Occipital lobe (tissue), 2 donors: ENCODE measurements around the gene RMI2. TPM values are rescaled to one million over a fixed set of nuclear protein-coding genes. Genes with fewer than 3 reads are reported as not detected.

Experiments used
- DNase-seq: peaks from one replicate; lab custom pipeline; 2025; lab: John Stamatoyannopoulos, UW
- total RNA-seq: library from RNA; depleted of rRNA; stranded (reverse); fragments of >200 nt; gene quantifications from one replicate; pipeline ENCODE4 v1.2.3, GENCODE V29; 2014

RMI2 gene
- total RNA-seq, 1 donor from 2014 or later, result 4.1 TPM

DNA sequence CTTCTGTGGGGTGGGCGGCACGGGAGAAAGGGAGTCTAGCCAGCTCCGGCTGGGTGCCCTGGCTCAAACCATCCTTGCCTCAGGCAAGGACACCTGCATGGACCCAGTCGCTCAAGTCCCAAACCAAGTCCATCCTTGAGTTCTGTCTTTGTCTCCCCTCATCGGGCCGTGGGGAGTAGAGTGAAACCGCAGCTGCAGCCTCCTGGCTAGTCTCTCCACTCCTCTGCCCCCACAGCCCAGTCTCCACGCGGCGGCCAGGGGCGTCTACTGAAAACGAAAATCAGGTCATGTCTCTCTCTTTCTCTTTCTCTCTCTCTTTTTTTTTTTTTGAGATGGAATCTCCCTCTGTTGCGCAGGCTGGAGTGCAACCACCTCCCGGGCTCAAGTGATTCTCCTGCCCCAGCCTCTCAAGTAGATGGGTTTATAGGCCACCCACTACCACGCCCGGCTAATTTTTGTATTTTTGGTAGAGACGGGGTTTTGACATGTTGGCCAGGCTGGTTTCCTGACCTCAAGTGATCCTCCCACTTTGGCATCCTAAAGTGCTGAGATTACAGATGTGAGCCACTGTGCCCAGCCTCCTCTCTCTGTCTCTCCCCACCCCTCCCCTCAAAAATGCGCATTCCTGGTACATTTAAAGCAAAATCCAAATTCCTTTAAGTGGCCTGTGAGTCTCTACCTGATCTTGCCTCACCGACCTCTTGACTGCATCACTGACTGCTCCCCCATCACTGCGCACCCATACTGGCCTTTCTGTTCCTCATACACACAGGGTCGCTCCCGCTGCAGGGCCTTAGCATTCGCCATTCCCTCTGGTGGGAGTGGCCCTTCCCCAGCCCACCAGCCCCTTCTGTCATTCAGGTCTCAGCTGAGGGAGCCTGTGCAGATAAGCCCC is 17.7 kb upstream of the RMI2 start:
- DNase-seq, result no peak

DNA sequence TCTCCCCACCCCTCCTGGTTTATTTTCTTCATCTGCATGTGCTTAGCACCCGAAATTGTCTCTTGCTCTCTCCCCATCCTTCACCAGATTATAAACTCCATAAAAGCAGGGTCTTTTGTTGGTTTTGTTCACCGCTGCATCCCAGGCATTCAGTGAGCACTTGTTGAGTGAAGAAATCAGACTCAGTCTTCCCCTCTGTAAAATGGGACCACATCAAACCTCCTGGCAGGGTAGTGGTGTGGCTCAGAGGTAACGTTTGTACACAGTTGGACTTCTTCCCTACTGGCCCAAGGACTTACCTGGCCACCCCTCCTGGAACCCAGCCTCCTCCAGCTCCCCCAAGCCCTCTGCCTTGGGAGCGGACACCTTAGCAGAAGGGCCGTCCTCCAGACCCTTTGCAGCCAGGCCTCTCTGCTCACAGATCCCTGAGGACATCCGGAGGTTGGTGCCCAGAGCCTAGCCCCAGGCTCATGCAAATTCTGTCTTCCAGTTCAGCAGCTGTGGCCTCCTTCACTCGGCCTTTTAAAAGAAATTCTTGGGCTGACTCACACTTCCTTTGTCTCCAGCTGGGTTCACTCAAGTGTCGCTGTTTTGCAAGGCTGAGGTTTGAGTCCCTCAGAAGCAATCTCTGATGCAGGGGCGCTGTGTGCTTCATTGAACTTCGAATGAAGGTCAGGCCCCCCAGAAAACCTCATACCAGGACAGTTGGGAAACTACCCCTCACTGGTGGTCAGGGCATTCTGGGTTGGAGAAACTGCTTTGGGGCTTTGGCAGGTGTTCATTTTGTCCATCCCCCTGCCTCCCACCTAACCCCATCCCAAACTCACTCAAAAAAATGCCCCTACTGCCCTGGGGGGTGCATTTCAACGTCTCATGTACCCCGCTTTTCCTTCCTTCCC is 16.8 kb upstream of the RMI2 start:
- DNase-seq, result no peak

DNA sequence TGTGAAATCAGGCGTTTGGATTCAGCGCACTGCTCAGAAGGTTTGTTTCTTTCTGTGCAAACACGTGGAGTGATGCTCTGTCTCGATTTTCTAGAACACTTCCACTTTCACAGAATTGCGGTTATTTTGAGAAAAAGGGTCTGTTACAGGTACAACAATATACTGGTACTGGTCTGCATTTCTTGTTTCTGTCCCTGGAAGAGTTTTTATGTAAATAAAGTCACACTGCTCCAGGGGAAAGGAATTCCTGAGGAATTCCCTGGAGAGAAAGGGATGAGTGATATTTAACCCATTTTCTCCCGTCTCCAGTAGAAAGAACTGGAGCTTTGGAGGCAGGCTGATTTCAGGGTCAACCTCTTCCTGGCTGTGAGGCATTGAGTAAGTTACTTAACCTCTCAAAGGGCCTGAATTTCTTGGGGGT is 16.2 kb upstream of the RMI2 start:
- no peak for DNase-seq

DNA sequence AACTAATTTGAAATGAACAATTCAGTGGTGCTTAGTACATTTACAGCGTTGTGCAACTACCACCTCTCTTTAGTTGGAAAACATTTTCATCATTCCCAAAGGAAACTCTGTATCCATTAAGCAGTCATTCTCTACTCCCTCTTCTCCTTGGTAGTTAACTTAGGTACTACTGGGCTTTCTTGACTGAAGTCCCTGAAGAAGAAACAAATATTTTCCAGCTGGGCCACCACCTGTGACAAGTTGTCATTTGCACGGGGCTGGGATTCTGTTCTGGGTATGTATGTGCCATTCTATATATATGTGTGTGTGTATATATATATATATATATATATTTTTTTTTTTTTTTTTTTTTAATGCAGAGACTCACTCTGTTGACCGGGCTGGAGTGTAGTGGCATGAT is 15.4 kb upstream of the RMI2 start:
- DNase-seq, result no peak

DNA sequence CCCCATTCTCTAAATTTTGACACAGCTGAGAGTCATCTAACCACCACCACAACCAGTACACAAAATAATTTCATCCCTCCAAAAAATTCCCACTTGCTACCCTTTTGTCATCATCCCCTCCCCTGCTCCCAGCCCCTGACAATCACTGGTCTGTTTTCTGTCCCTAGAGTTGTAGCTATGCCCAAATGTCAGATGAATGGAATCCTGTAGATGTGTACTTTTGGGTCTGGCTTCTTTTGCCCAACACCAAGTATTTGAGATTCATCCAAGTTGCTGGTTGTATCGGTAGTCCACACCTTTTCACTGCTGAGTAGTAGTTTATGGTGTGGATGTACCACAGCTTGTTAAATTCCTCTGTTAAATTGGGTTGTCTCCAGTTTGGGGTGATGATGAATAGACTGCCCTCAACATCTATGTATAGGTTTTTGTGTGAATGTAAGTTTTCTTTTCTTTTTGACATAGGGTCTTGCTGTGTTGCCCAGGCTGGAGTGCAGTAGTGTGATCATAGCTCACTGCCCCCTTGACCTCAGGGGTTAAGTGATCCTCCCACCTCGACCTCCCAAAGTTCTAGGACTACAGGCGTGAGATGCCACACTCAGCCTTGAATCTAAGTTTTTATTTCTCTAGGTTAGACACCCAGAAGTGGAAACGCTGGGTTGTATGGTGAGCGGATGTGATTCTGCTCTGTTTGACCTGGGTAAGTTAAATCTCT is 14.6 kb upstream of the RMI2 start:
- no peak for DNase-seq

DNA sequence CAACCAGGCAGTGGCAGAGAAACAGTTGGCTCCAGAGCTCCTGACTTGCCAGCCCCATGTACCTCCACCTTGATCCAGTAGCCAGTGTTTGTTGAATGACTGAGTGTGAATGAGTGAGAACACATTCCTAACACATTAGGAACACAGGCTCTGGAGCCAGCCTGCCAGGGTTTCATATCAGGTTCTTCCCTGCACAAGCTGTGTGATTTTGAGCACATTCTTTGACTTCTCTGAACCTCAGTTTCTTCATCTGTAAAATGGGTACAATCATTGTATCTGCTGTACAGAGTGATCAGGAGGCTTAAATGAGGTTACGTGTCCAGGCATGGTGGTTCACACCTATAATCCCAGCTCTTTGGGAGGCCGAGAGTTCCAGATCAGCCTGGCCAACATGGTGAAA is 13.3 kb upstream of the RMI2 start:
- no peak for DNase-seq

DNA sequence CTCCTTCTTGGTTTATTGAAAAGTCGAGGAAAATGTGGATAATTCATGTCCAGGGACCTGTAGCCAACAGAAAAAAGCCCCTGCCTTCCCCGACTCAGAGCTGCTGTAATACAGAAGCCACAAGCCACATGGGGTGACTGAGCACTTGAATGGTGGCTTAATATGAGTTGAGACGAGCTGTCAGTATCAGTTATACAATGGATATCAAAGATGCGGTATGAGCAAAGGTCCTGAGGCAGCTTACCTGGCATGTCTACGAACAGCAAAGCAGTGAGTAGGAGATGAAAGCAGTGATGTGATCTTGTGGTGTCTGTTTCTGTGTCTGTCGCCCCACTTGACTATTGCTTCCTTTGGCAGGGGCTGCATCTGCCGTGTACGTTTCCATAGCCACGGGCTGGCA is 12.2 kb upstream of the RMI2 start:
- DNase-seq, result no peak

DNA sequence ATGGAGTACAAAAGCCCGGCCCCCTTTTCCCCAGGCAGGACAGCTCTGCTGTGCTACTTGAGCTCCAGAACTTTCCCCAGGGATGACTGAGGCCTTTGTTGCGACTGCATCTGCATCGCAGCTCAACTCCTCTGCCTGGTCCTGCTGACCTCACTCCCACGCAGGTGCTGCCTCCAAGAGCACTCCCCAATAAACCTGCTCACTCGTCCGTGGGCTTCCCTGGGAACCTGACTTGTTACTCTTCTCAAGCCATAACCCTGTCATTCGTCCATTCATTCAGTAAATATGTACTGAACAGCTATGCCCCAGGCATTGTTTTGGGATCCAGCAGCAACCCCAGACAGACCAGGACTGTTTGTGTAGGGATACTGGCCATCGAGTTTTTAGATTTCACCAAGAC is 11.6 kb upstream of the RMI2 start:
- no peak for DNase-seq

DNA sequence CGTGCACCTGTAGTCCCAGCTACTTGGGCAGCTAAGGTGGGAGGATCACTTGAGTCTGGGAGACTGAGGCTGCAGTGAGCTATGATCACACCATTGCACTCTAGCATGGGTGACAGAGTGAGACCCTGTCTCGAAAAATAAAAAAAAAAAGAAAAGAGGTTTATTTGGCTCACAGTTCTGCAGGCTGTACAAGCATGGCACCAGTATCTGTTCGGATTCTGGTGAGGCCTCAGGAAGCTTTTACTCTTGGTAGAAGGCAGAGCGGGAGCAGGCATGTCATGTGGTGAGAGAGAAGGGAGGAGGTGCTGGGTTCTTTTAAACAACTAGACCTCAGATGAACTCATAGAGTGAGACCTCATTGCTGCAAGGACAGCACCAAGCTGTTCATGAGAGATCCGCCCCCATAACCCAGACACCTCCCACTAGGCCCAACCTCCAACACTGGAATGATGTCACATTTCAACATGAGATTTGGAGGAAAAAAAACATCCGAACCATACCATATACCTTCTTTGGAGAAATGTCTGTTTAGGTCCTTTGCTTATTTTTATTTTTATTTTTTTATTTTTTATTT is 10.3 kb upstream of the RMI2 start:
- no peak for DNase-seq

DNA sequence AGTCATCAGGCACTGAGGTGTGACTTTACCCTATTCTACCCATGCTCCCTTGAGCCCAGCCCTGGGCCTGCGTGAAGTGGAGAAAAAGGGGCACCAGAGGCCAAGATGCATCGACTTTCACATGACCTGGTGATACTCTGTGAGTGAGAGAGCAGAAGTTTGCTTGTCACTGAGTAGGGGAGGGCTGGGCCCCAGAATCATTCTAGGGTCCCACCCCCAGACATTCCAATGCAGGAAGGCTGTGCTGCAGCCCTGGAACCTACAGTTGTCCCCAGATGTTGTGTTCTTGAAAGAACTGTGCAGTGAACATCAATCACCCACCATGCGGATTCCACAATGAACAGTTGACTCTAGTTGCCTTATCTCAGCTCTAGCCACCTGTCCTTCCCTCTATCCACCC is 6.2 kb upstream of the RMI2 start:
- no peak for DNase-seq

DNA sequence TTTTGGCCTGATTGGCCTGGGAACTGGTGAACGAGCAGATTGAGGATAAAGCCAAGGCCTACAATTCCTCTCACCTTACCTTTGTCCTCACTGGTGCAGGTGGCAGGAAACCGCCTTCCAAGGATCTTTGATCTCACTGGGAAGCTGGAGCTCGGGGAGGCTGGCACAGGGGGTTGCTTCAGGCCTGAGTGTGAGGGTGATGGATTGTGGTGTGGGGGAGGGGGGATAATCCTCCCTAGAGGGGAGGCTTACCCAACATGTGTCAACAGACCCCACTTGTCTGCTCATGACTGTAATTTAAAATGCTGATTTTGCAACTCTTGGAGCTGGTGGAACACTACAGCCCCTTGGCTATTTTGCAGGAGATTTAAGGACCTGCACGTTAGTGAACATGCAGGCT is 4.5 kb upstream of the RMI2 start:
- no peak for DNase-seq

DNA sequence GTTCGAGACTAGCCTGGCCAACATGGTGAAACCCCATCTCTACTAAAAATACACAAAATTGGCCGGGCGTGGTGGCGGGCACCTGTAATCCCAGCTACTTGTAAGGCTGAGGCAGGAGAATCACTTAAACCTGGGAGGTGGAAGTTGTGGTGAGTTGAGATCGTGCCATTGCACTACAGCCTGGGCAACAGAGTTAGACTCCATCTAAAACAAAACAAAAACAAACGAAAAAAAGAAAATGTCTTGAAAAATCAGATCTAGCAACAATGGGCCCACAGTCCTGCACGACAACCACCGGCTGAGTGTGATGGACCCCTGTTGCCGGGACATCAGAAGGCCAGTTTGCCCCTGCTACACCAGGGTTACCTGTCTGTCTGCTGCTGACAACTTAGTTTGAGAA is 3.9 kb upstream of the RMI2 start:
- DNase-seq, result no peak

DNA sequence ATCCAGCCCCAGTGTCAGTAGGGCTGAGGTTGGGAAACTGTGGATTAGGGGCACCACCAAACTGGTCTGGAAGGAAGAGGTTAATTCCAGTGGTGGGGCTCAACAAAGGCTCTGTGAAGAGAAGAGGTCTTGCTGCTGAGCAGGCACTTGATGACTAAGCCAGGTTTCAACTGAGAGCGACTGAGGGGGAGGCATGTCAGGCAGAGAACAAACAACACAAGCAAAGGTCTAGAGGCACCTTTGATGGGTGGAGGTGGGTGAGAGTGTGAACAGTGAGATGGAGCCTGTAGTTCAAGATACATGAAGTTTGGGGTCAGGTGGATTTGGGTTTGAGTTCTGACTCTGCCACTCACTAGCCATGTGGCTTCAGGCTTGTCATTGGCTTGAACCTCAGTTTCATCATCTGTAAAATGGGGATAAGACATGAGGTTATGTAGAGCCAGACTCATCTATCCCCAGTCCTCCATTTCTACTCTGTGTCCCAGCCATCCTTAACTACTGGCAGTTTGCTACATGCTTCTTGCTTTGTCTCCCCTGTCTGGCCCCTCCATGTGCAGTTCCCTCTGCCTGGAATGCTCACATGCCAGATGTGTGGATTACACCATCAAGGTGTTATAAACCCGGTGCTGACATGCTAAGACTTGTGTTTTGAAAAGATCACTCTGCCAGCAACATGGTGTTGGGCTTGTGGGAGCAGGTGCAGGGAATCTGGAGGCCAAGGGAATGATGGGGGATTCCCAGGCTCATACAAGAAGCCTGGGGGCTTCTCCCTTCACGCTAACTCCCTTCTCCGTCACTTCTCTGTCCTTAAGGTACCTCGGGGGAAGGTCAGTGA is 3.0 kb upstream of the RMI2 start:
- no peak for DNase-seq

DNA sequence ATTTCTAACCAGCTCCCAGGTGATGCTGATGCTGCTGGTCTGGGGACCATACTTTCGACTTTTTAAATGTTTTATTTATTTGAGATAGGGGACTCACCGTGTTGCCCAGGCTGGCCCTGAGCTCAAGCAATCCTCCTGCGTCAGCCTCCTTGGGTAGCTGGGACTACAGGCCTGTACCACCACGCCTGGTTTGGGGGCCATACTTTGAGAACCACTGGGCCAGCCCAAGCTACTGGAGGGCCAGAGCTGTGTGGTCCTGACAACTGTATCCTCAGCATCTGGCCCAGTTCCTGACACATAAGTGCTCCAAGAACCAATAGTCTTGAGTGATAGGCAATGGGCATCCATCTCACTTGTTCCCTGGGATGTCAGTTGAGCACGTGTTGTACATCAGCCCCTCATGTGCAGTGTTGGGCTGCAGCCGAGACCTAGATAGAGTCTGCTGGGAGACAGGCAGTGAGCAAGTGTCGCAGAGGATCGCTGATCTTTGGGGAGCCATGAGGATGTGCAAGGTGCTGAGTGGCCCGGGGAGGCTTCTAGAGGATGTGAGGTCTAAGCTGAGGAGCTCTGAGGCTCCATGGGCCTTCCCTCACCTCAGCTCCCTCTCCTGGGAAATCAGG is 1.6 kb downstream of the RMI2 start:
- DNase-seq, result no peak

DNA sequence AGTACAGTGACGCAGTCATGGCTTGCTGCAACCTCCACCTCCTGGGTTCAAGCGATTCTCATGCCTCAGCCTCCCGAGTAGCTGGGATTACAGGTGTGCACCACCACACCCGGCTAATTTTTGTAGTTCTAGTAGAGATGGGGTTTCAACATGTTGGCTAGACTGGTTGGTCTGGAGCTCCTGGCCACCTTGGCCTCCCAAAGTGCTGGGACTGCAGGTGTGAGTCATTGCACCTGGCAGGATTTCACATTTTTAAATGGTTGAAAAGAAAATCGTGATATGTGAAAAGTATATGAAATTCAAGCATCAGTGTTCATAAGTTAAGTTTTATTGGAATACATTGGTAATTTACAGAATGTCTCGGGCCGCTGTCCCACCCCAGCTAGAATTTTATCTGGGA is 2.6 kb downstream of the RMI2 start:
- no peak for DNase-seq

DNA sequence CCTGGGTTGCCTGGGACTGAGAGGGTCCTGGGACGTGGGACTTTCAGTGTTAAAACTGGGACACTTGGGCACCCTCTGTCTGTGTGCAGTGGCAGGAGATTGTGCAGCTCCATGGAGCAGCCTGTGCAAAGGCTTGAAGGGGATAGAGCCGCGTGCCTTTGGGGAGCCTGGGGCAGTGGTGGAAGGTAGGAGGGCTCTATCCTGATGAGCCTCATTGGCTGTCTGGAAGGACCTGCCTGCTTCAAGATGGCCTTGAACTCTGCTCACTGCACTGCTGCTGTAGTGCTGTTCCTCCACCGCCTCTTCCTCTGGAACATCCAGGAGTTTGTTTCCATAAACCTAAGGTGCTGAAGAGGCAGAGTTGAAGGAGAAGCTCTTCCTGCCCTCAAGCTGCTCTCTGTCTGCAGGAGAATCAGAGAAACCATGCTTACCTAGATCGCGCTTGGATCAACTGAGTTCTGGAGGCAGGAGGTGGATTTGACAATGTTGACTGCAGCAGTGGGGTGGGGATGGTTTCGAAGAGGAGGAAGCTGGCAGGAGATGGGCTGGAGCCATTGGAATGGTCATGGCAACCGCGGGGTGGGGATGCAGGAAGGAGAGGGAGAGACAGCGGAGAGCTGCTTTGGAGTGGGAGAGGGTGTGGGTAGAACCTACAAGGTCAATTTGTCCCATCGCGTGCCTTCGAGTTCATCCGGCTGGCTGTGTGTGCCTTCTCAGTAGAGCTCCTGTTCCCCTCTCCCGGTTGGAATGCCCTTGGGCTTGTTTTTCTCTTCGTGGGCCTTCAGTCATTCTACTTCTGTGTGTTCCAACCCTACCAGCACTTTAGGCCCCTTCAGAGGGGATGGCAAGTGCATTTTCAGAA is 3.7 kb downstream of the RMI2 start:
- DNase-seq, result no peak

DNA sequence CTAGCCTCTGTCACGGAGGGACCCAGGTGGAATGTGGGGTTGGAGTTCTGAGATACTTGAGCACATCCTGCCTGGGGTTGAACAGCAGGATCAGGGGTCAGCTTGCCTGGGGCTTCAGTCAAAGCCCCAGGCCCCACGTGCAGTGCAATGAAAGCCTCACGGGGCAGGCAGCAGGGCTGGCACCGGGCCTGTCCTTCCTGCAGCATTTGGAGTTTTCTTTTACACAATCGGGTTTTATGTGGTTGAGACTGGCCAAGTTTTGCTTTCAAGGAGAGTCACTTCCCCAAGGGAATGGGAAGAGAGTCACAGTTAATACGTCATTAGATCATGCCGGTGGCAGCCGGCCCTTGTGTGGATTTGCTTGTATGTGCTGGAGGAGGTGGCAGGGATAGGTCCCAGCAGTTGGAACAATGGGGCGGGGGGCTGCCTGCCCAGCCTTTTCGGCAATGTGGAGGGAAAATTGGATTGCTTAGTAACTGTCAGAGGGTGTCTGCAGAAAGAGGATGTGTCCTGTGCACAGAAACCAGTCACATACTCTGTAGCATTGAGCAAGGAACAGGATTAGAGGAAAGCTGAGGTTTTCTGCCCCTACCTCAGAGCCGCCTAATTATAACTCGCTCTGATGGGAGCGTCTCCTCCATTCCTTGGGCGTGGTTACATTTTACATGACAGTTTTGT is 4.5 kb downstream of the RMI2 start:
- no peak for DNase-seq

DNA sequence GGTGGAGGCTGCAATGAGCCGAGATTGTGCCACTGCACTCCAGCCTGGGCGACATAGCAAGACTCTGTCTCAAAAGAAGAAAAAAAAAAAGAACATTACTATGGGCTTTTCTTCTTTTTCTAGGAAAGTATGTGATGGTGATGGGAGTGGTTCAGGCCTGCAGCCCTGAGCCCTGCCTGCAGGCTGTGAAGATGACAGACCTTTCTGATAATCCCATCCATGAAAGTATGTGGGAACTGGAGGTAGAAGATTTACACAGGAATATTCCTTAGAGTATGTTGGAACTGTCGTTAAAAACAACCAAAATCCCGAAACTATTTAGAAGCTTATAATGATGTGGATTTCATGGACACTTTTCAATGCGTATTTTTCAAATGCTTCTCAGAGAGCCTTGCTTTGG is 5.3 kb downstream of the RMI2 start:
- no peak for DNase-seq

DNA sequence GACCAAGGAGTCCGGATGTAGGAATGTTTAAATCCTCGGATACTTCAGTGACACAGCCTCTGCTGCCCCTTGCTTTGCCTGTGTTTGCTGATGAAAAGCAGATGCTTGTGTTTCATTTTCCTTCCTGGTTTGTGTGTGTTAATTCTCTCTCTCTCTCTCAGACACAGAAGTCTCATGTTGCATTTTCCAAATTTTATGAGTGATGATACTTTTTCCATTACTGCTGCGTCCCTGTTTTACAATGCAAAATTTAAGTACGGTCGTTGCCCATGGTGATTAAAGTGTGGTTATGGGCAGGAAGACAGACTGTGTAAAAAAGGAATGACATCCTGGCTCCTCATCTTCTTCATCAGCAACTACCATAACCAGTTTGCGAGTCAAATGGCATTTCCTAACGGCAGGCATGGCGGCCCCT is 5.7 kb downstream of the RMI2 start:
- no peak for DNase-seq
